A673 (cell line): Measurements from ENCODE around the gene DUSP15. TPM values are rescaled to one million over a fixed set of nuclear protein-coding genes. Genes with fewer than 3 reads are reported as not detected.

Source experiments
- BruUV-seq: library from RNA; stranded (reverse); fragments of 400-500 nt; replicated peaks from 2 replicates; lab custom pipeline; 2021; lab: Mats Ljungman, UMichigan
- CTCF ChIA-PET: fragments of 300-600 bp; sonication (Branson Sonifier 250); formaldehyde crosslinking; loops from one replicate; lab custom pipeline; 2022; ENCODE audit warnings: antibody characterized with exemption; lab: Charles Lee
- POLR2A ChIA-PET: fragments of 300-600 bp; sonication (Branson Sonifier 250); formaldehyde crosslinking; loops from one replicate; lab custom pipeline; 2022; ENCODE audit warnings: antibody characterized with exemption; ENCODE audit not compliant: low non-redundant PET; lab: Charles Lee
- DNase-seq: peaks from one replicate; pipeline ENCODE4 v3.0.0-alpha.2; 2015; ENCODE audit warnings: low spot score
- H3K27ac ChIP-seq: fragments of 200-600 bp; sonication (generic); 2 replicates; pipeline ENCODE4 v1.5.1; 2016; ENCODE audit warnings: mixed run types, low read depth, mild to moderate bottlenecking, mixed read lengths, antibody characterized with exemption, low read length; ENCODE audit not compliant: poor library complexity, severe bottlenecking
- H3K27me3 ChIP-seq: fragments of 200-600 bp; sonication (generic); replicated peaks from 2 replicates; pipeline ENCODE4 v1.6.1; 2017; ENCODE audit warnings: mixed run types, low read depth, mild to moderate bottlenecking, mixed read lengths, antibody characterized with exemption, low read length; ENCODE audit not compliant: insufficient read depth, poor library complexity
- H3K36me3 ChIP-seq: fragments of 200-600 bp; sonication (generic); 2 replicates; pipeline ENCODE4 v1.6.1; 2016; ENCODE audit warnings: mixed run types, mild to moderate bottlenecking, mixed read lengths, antibody characterized with exemption, low read length; ENCODE audit not compliant: insufficient read depth, poor library complexity, severe bottlenecking
- H3K4me1 ChIP-seq: fragments of 200-600 bp; sonication (generic); 2 replicates; pipeline ENCODE4 v1.6.1; 2017; ENCODE audit warnings: mixed run types, mild to moderate bottlenecking, mixed read lengths, antibody characterized with exemption, low read length; ENCODE audit not compliant: insufficient read depth, poor library complexity, severe bottlenecking
- H3K4me3 ChIP-seq: fragments of 200-600 bp; sonication (generic); 2 replicates; pipeline ENCODE4 v1.5.1; 2016; ENCODE audit warnings: low read depth, mixed run types, mild to moderate bottlenecking, mixed read lengths, low read length; ENCODE audit not compliant: poor library complexity, severe bottlenecking
- H3K9me3 ChIP-seq: fragments of 200-600 bp; sonication (generic); 2 replicates; pipeline ENCODE4 v1.6.1; 2016; ENCODE audit warnings: mixed run types, low read depth, mild to moderate bottlenecking, mixed read lengths, antibody characterized with exemption, low read length; ENCODE audit not compliant: poor library complexity, severe bottlenecking
- CTCF ChIP-seq: fragments of 300-800, 200-600 bp; sonication (generic); conservative IDR thresholded peaks from 2 replicates; pipeline ENCODE4 v1.5.1; 2017; ENCODE audit warnings: low read depth, mild to moderate bottlenecking, antibody characterized with exemption, low read length, moderate library complexity, mixed read lengths
- EZH2 ChIP-seq: fragments of 200-600 bp; sonication (generic); IDR thresholded peaks from 2 replicates; pipeline ENCODE4 v1.6.1; 2017; ENCODE audit warnings: borderline replicate concordance, low read depth, mild to moderate bottlenecking, mixed read lengths, antibody characterized with exemption, low read length; ENCODE audit not compliant: poor library complexity, severe bottlenecking
- intact Hi-C: fragments of 100-400 bp; cut with micrococcal nuclease; formaldehyde crosslinking; loops from one replicate; pipeline ENCODE4 v1.10.0; 2022; ENCODE audit not compliant: unreplicated experiment
- total RNA-seq: library from RNA; stranded (reverse); gene quantifications from 2 replicates; pipeline ENCODE4 v1.2.3, GENCODE V29; 2021

The DUSP15 gene
- total RNA-seq, 1 experiment from 2014 or later: not detected

DNA sequence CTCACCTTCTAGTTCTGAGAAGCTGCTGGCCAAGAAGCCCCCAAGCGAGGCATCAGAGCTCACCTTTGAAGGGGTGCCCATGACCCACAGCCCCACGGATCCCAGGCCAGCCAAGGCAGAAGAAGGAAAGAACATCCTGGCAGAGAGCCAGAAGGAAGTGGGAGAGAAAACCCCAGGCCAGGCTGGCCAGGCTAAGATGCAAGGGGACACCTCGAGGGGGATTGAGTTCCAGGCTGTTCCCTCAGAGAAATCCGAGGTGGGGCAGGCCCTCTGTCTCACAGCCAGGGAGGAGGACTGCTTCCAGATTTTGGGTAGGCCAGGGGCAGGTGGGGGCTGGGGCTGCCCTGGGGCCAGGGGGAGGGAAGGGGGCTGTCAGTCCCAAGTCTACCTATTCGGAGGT lies 48.9 kb downstream of the DUSP15 start:
- Histone ChIP-seq H3K9me3 (no peaks in the 10 kb centered on the region), H3K4me1 (peaks cover 9% of the 10 kb centered on the region), H3K4me3 (no peak overlapping the region), H3K27me3 (no peaks in the 10 kb centered on the region), H3K27ac (no peak overlapping the region), H3K36me3 (no peaks in the 10 kb centered on the region)
- intact Hi-C loops: loop anchor here (10.0 kb wide), 1 partner anchor 833 kb away; no protein-coding TSS in a partner anchor
- no TSS peak for BruUV-seq
- no peak for TF ChIP-seq EZH2
- no peak for TF ChIP-seq CTCF
- DNase-seq: no peak
- POLR2A ChIA-PET: no interaction called here
- CTCF ChIA-PET: interaction anchor here (0.6 kb wide), 1 partner anchor 326 kb away, joined by 4 read pairs; no protein-coding TSS in a partner anchor

- CTCF ChIA-PET: no interaction called here
- no TSS peak for BruUV-seq
- POLR2A ChIA-PET: no interaction called here
These were observed 50.1 kb downstream of the DUSP15 start for GRCh38 chr20:31820228-31820627.

DNA sequence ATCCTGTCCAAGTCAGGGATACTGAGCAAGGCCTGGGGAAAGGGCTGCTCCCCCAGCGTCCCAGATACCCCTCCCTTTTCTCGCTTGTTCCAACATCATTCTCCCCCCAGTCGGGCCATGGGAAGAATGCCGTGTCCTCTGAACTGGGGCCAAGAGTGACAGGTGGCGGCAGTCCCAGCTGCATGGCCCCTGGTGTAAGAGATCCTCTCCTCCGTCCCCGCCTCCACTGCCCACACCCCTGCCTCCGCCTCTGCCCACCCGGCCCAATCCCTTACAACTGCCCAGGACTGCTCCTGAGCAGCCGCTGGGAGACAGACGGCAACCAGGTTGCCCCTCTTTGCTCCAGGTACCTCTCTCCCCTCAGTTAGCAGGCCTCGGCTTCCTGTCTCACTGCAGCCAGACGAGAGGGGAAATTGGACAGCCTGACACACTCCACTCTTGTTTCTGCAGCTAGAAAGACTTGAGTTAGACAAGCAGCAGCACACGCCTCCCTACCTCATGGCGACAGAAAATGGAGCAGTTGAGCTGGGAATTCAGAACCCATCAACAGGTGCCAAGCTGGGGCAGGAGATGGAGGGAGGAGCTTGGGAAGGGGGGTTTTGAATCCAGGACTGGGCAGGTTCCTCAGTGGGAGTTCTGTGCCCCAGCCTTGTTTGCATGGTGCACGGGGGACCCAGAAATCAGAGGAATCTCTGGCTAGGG lies 51.1 kb downstream of the DUSP15 start, which contains the start of gene MYLK2:
Gene MYLK2 (plus strand): TSS at position 274 of the 702 bp plus-strand sequence. CDS start 225 bp downstream, at position 499.
- ChIA-PET CTCF (no interaction called here), POLR2A (no interaction called here)
- DNase-seq: no peak
- Histone ChIP-seq H3K36me3 (no peaks in the 10 kb centered on the region), H3K4me1 (peaks cover 20% of the 10 kb centered on the region), H3K4me3 (no peak within 1 kb of the TSS), H3K27me3 (no peaks in the 10 kb centered on the region), H3K9me3 (no peaks in the 10 kb centered on the region), H3K27ac (no peak within 1 kb of the TSS)
- intact Hi-C loops: no loop called here
- BruUV-seq: no TSS peak
- no peak for TF ChIP-seq CTCF
- TF ChIP-seq EZH2: no peak

More at GRCh38 chr20:31820228-31820627, 50.1 kb downstream of the DUSP15 start:
- TF ChIP-seq CTCF (no peak), EZH2 (no peak)
- intact Hi-C loops: loop anchor here (10.0 kb wide), 1 partner anchor 835 kb away; no protein-coding TSS in a partner anchor
- peaks cover 16% of the 10 kb centered on the region for H3K4me1 ChIP-seq
- H3K9me3 ChIP-seq: no peaks in the 10 kb centered on the region
- no peak overlapping the region for H3K27ac ChIP-seq
- no peak for DNase-seq
- H3K4me3 ChIP-seq: no peak overlapping the region
- no peaks in the 10 kb centered on the region for H3K27me3 ChIP-seq
- H3K36me3 ChIP-seq: no peaks in the 10 kb centered on the region
